ENCODE results near the gene POC1A.

GRCh38 chr3:52176951-52177700 is 22.9 kb upstream of the POC1A start:
- TF ChIP-seq CTCF (IDR thresholded peaks at IDR 0.05; ENCODE audit: extremely low read depth in 1 of 2, insufficient read depth in 1 of 2, low read depth in 1 of 2, low read length in 2 of 2) (no peak), EZH2 (IDR thresholded peaks at IDR 0.05; ENCODE audit: borderline replicate concordance, low read depth, low read length, severe bottlenecking) (no peak), POLR2AphosphoS5 (IDR thresholded peaks at IDR 0.05; ENCODE audit: insufficient read depth, low read depth, low read length) (no peak), POLR2A (IDR thresholded peaks at IDR 0.05; ENCODE audit: low read depth, low read length) (no peak), MYC (IDR thresholded peaks at IDR 0.05; ENCODE audit: low read depth, low read length) (no peak), FOS (IDR thresholded peaks at IDR 0.05; ENCODE audit: borderline replicate concordance, insufficient read depth, low read length) (no peak), JUN (IDR thresholded peaks at IDR 0.05; ENCODE audit: borderline replicate concordance, insufficient read depth, insufficient read length, low read depth) (no peak), GATA2 (IDR thresholded peaks at IDR 0.05; ENCODE audit: insufficient read depth, insufficient read length, low read depth, low read length) (no peak), MAX (IDR thresholded peaks at IDR 0.05; ENCODE audit: insufficient read depth, insufficient read length) (no peak)

Data from endothelial cell of umbilical vein (primary cell).